LNCAP (cell line): Measurements from ENCODE around the gene ZNF501.
A peak's percentile ranks its signal among the peaks of the same experiment; 100 is the strongest.

ENCODE experiments used
- CTCF ChIP-seq: fragments of 450-650 bp; IDR thresholded peaks from 2 replicates; pipeline ENCODE4 v1.5.1; 2017; ENCODE audit warnings: mild to moderate bottlenecking

The ZNF501 gene

DNA sequence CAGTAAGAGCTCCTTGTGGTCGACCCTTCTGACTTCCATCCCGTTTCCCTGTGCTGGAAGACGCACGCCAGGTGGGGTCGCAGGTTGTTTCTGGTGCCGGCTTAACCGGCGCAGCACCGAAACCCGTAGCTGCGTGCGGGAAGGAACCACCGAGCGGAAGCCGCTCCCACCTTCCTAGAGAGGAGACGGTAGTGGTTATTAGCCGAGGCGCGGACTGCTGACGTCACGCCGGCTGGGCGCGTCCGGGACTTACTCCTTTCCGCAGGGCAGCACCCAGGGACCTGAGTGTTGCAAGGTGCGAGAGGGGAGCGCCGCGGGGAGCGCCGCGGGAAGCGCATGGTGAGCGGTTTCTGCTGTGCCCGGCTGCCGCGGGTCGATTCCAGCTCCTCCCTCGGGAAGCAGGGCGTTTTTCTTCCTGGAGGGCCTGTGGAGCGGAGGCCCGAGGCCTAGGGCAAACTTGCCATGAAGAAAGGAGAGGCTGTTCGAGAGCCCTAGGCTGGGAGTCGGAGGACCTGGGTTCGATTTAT lies at the start of gene ZNF501:
TSS of gene ZNF501 (plus strand) at position 252 of the 527 bp plus-strand sequence. CDS start 4,787 bp downstream, outside the sequence.
- no peak for TF ChIP-seq CTCF

DNA sequence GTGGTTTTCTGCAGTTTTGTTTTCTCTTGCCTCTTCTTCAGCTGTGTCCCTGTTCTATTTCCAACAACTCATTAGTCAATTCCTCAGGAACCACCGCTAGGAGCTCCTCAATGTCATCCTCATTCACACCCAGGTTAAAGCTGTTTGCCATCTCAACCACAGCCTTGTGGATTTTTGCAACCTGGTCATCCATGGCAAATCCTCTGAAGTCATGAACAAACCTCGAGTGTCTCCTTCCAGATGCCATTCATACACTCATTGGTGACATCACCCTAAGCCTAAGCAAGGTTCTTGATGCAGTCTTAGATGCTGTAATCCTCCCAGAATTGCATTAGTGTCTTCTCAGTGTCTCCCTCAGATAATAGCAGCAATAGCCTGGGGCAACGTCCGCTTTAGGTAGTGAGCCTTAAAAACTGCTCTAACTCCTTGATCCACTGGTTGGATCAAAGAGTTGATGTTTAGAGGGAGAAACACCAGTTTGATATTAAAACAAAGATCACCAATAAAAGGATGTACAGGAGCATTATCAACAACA lies 48.4 kb upstream of the ZNF501 start:
- no peak for TF ChIP-seq CTCF

GRCh38 chr3:44682182-44682896 lies 47.1 kb upstream of the ZNF501 start:
- no peak for TF ChIP-seq CTCF

- no peak for TF ChIP-seq CTCF
Measured at GRCh38 chr3:44685128-44685800, 44.2 kb upstream of the ZNF501 start.

DNA sequence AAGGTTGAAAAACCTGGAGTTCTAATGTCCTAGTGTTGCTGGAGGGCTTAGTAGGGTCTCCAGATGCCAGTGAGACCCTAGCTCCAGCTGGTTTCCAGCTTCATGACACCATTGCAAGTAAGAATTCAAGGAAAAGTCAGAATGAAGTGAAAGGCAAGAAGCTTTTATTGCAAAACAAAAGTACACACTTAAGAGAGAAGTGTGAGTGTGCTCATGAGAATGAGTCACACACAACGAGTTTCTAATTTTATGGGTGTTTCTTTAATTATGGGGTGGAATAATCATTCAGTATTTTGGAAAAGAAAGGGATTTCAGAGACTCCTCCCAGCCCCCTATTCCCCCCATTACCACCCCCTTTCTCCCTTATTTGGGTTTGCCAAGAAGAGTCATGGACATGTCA lies 41.5 kb upstream of the ZNF501 start:
- TF ChIP-seq CTCF, result no peak

DNA sequence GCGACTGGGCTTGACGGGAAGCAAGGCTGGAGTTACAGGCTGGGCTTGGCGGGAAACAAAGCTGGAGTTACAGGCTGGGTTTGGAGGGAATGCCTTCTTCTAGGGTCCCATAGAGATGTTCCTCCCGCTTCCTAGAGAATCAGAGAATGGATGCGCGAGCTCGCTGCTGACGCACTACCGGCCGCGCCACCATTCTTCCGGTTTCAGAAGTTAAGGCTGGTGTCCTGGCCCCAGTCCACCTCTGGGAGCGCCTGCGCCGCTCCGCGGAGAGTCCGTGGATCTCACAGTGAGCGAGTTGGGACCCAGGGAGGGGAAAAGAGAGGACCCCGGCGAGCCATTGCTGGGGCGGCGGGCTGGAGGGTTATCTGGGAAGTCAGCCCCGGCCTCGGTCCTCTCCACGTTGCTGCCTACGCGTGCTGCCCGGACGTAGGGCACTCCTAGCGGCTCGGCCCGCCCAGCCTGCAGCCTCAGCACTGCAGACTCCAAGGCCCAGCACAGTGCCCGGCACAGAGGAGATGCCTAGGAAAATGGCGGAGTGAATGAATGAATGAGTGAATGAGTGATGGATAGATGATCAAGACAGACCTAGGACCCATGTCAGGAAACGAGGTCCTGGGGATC lies 16.9 kb upstream of the ZNF501 start, which contains the start of gene ZNF502:
TSS of gene ZNF502 (plus strand) at position 206 of the 621 bp plus-strand sequence. CDS start 7,602 bp downstream, outside the sequence.
- peak; percentile 25; the same call in 1 of the 2 replicates for TF ChIP-seq CTCF
